HG03469 (cell line): Measurements from ENCODE around the gene ITPK1.

Experiments used
- ATAC-seq: cut with Tn5 transposase; IDR thresholded peaks from one replicate; pipeline ENCODE4 v1.9.1; 2021; ENCODE audit warnings: mild to moderate bottlenecking, moderate library complexity, moderate number of reproducible peaks; ENCODE audit not compliant: unreplicated experiment

Gene ITPK1

GRCh38 chr14:93014058-93015023 is 101.4 kb downstream of the ITPK1 start:
- ATAC-seq = no peak

DNA sequence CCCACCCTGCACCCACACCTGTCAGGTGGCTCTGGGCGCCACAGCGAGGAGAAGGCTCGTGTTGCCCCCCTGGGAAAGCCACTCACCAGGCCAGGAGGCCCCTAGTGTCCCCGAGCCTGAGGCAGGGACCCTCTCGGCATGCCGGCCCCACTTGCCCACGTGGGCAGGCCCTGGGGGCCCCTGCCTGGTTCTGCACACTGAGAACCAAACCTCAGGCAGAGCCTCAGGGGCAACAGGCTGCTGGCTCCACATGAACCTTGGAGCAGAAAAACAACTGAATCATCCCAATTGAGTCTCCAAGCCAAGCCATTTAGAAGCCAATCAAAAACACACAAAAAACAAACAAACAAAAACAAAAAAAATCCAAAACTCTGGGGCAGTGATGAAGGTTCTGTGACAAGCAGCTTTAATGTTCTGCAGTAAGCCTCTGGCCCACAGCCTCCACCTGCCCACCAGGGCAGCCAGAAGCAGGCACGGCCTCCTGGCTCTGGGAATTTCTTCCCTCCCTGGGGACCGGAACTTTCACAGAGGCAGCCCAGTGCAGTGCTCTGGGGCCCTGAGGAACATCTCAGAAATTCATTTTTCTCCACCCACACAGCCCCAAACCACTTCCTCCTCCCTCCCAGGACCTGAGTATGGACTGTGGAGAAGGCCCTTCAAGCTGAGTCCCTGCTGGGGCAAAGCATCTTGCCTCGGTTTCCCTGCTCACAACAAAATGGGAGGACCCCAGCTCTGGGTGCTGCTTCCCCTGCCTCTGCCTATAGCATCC is 102.6 kb downstream of the ITPK1 start:
- no peak for ATAC-seq

GRCh38 chr14:93012506-93012905 is 103.2 kb downstream of the ITPK1 start:
- no peak for ATAC-seq

DNA sequence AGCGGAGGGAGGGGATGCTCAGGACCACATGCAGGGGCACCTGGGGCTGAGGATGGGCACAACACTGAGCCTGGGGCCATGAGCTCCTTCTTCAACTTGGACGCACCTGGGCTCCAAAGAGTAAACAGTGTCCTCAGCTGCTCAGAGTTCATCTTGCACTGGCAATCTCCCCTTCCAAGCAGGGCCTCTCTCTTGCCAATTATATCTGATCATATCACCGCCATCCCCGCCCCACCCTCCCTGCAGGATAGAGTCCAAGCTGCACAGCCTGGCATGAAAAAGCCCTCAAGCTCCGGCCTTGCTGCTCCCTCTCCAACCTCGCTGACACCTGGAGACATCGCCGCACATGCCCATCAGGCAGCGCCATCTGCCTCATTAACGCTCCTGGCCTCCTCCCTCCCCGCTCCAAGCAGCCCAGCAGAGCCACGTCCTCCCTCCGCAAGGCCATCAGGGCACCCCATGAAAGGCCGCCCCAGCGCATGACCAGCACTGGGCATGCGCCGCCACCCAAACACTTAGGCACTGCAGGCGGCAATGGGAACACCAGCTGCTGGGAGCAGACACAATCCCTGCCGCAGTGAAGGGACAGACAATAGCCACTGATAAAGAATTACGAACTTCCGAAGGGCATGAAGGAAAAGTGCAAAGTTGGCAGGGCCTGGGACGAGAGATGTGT is 103.9 kb downstream of the ITPK1 start:
- no peak for ATAC-seq

- no peak for ATAC-seq
Observed at GRCh38 chr14:93011141-93011529, 104.6 kb downstream of the ITPK1 start.

DNA sequence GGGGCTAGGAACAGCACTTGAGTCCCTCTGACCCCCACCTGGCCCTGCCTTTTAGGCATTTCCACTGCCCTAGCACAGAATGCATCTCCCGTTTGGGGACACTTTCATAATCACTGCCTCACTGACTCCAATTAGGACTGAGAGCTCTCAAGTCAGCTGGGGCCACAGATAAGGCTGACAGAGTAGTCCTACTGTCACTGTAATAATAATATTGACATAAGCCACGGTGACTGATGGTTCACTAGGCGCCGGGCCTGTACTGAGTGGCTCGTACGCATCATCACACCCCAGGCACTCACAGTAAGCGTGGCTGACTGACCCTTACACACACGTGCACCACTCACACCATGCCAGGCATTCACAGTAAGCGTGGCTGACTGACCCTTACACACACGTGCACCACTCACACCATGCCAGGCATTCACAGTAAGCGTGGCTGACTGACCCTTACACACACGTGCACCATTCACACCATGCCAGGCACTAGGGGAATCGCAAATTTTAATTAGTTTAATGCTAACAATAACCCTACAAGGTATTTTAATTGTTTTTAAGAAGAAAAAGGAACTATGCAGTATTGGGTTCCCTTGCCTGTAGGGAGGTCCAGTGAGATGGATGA is 105.1 kb downstream of the ITPK1 start:
- no peak for ATAC-seq

DNA sequence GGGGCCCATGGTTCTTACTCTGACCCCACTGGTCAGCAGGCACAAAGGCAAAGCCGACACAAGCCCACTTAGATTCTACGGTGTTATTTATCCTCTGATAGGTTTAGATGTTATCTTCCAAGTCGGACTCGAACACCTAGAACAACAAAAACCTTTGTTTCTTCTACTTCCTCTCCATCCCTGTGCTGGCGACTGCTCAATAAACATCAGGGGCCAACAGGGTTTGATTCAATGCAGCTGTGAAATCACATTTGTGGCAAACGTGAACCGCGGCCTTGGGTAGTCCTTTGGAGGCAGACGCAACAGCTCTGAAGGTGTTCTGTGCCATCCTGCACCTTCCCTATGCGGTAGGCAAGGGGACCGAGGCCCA is 105.6 kb downstream of the ITPK1 start:
- ATAC-seq = no peak

DNA sequence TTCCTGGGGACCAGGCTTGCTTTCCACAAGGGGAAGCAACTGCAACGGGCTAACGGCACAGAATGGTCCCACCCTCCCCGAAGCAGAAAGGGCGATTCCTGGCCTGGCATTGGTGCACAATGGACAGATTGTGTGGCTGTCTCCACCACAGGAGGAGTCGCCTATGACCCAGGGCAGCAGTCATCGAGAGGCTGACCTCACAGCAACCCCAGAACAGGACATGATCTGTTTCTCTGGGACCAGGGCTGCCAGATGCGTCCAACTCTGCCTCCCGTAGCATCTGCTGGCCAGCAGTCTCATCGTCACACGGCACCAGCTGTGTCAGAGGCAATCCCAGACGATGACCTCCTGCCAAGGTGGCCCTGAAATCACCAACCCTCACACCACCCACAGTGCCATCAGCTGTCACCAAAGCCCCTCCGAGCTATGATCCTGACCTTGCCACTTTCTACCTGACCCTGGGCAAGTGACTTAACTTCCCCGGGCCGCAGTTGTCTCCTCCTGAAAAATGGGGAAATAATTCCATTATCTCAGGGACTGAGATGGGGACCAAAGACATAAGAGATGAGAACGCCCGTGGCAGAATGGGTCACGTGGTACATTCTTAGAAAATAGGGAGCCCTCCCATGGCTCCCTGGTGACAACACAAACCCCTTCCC is 106.1 kb downstream of the ITPK1 start:
- ATAC-seq = no peak

DNA sequence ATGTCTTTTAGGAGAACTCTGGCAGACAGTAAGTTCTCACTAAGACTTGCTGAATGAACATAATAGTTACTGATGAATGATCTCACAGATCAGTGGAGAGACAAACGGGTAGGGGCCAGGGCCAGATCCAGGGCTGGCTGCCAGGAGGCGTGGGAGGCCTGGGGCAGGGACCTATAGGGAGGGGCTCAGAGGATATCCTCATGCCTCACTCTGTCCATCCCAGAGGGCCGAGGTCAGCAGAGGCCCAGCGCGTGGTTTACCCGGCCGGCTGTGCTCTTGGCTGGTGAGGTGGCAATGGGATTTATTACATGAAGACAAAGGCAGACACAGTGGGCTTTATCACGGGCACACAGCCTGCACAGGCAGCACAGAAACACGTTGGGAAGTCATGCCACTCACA is 107.3 kb downstream of the ITPK1 start:
- no peak for ATAC-seq

DNA sequence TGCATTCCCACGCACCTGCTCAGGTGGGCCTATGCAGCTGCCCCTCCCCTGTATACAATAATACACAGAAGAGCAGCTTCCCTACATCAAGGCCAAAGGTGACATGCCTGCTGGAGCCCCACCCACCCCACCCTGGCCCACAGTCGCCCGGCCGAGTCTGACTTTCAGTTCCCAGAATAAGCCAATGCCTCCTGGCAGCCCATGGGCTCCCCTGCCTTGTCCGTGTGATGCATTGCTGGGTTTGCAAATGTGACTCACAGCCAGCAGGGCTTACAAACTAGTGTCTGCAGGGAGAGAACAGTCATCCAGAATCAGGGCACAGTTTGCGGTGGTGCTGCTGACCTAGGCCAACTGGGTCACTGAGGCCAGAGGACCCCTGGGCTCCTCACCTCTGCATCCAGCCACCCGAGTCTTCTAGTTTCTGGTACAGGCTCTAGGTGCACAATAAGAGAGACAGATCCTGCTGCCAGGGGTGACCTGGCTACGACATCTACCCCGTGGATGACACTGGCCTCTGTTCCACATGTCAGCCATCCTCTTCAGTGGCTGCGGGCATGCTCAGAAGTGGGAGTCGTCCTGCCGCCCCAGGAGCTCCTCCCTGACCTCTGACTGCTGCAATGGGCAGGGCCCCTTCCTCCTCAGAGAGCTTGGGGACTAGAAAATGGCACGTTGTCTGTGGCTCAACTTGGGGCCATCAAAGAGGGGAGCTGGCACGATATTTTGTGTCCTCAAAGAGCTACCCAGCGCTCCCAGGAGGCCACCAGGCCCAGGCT is 108.3 kb downstream of the ITPK1 start:
- no peak for ATAC-seq

- ATAC-seq = no peak
Observed at GRCh38 chr14:93006567-93007051, 109.1 kb downstream of the ITPK1 start.

DNA sequence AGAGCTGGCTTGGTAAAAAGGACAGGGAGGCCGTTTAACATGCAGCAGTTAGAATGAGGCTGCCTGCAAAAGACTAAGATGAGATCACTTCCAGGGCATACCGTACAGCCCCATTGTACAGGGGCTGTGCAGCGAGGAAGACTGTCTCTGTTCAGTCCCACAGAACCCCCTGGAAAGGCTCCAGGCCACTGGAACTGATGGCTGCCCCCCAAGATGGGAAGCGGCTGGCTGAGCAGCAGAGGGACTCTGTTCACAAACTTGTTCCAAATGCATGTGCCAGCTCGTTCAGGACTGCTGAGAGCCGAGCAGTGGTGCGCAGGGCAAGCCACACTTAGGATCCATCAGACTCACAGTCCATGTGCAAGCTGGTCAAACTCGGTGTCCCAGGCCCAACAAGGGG is 109.9 kb downstream of the ITPK1 start:
- no peak for ATAC-seq

DNA sequence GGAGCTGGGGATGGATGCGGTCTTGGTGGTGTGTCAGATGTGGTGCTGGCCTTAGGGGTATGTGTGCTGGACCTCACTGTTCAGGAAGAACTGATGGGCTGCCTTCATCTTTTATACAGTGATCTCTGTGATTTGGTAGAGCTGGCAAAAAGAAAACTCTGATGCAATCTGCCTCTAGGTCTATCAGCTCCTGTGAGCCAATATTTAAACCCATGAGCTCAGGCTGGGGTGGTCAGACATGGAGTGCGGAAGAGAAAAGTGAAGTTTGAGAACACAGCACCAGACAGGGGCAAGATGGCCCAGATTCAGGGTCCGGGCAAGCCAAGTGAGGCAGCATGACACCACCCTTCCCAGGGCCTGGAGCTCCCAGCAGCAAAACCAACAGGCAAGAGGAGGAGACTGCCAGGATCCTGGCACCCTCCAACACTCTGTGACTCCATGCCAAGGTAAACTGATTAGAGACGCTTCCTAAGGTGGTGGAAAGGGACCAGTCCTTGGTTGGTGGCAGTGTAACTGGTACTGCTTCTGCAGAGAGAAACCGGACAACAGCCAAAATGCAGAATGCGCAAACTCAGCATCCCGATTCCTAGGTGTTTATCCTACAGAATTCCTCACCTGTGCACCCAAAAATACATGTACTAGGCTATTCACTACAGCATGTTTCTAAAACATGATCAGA is 110.5 kb downstream of the ITPK1 start:
- ATAC-seq = no peak

DNA sequence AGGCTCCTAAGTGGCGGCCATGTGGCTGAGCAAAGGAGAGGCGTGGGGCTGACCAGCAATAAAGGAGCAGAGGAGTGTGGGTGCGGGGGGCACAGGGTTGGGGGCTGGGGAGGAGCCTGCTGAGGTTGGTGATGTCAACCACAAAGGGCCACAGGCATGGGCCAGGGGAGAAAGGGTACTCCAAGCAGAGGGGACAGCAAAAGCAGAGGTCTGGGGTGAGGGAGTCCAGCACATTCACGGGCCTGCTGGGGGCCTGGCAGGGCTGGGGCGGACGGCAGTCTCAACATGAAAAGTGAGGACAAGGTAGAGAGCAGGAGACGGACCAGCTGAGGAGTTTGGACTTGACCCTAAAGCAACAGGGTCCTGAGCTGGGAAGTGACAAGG is 111.0 kb downstream of the ITPK1 start:
- no peak for ATAC-seq

DNA sequence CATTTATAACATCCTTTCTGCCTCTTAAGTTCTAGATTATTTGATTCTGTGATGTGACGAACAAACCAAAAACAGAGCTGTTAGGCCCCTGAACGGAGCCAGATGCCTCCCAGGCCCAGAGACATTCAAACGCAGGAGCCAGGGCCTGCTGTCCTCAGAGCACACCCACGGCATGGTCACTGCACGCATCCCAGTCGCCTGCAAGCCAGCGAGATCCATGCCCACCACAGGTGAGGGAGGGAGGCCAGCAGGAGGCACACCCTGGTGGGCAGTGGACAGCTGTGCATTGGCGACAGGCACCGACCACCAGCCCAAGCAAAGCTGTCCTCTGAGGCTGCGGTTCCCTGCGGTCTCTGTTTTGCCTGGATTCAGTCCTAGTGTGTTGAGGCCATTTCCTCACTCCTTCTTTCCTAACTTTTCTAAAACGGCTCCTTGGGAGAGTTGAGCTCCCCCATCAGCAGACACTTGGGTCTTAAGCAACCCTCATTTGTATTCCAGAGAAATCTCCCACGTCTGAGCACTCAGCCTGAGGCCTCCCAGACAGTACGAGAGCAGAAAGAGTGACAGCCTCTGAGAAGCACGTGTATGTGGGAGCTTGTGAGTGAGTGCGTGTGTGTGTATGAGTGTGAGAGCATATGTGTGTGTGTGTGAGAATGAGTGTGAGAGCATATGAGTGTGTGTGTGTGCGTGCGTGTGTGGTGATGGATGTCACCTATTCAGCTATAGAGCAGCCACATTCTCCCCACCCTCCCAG is 111.6 kb downstream of the ITPK1 start:
- ATAC-seq = no peak

- ATAC-seq = no peak
Observed at GRCh38 chr14:93002851-93003298, 112.8 kb downstream of the ITPK1 start.

GRCh38 chr14:93002049-93002448 is 113.7 kb downstream of the ITPK1 start:
- ATAC-seq = no peak

DNA sequence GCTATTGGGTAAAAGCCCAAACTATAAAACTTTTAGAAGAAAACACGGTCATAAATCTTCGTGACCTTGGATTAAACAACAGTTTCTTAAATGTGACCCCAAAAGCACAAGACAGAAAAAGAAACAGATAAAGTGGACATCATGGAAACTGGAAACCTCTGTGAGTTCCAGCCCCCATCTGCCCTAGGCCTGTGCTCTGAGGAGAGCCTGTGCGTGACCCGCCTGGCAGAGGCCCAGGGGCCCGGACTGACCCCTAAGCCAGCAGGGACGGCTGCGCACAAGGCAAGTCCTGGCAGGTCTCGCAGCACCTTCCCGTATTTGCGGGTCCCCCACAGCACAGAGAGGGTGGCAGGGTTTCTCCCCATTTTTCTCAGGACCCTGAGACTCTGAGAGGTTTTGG is 116.8 kb downstream of the ITPK1 start:
- ATAC-seq = no peak
